GM21447 (cell line): ENCODE data around the gene PCLO.
"Not testable (repeated sequence)": the region's sequence is repeated elsewhere in the genome, so short reads cannot be mapped to it uniquely, and the experiment has no call there.

Experiments used
- ATAC-seq: cut with Tn5 transposase; IDR thresholded peaks from one replicate; pipeline ENCODE4 v1.9.1; 2021; ENCODE audit not compliant: unreplicated experiment

The PCLO gene

GRCh38 chr7:83130623-83131545 is 31.8 kb downstream of the PCLO start:
- ATAC-seq: no peak

- no peak for ATAC-seq
These were observed 32.5 kb downstream of the PCLO start for GRCh38 chr7:83130191-83130590.

GRCh38 chr7:83119494-83119893 is 43.2 kb downstream of the PCLO start:
- no peak for ATAC-seq

- ATAC-seq: no peak
These were observed 43.7 kb downstream of the PCLO start for GRCh38 chr7:83119026-83119382.

GRCh38 chr7:83118347-83119025 is 44.2 kb downstream of the PCLO start:
- ATAC-seq: no peak

DNA sequence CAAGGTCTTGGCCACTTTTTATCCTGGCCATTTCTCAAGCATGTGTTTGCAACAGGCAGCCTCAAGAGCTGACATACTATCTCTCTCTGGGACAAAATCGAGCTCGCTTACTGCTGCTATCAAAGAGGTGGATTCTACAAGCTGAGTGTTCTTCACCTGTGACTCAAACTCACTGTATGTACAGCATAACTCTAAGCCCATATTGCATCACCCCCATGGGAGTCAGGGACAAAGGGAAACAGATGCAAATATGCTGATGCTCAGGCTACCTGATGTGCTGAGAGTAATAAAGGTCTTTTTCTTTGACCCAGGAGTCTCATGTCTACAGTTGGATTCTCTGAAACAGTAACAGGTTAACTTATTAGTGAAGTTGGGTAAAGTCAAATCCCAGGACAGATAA is 45.2 kb downstream of the PCLO start:
- ATAC-seq: no peak

GRCh38 chr7:83111391-83111790 is 51.3 kb downstream of the PCLO start:
- ATAC-seq: no peak

GRCh38 chr7:83109352-83109751 is 53.3 kb downstream of the PCLO start:
- ATAC-seq: no peak

- no peak for ATAC-seq
These were observed 56.7 kb downstream of the PCLO start for GRCh38 chr7:83105948-83106347.

DNA sequence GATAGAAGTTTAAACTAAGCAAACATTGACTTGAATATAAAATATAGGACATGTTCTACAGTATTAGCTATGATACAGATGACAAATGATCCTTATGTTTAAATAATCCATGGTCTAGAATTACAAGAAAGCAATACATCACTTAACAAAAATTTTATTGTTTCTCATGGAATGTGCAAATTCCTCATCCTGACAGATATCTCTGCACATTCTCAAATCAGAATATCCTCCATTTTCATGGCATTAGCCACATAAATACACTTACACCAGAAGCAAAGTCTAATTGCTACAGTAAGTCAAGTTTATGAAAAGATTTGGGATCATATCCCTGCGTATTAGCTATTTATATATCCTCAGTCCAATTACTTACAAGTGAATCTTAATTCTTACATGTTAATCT is 57.6 kb downstream of the PCLO start:
- ATAC-seq: no peak

- no peak for ATAC-seq
These were observed 61.2 kb downstream of the PCLO start for GRCh38 chr7:83101530-83101929.

GRCh38 chr7:83096065-83096580 is 66.6 kb downstream of the PCLO start:
- no peak for ATAC-seq

DNA sequence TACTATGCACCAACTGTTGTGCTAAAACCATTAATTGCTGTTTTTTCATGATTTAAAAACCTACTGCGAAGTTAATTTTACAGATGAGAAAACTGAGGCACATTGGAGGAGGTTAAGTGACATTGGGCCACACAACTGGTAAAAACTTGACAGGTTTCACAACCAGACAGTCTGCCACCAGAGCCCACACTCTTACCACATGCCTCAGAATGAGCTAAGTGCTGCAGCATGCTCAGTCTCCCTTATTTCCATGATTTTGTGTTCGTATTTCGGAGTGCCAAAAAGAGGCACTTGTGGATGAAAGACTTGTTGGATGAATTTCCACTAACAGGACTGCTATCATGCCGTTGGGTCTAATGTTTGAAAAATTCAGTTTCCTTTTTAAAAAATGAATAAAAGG is 77.4 kb downstream of the PCLO start:
- ATAC-seq: no peak

DNA sequence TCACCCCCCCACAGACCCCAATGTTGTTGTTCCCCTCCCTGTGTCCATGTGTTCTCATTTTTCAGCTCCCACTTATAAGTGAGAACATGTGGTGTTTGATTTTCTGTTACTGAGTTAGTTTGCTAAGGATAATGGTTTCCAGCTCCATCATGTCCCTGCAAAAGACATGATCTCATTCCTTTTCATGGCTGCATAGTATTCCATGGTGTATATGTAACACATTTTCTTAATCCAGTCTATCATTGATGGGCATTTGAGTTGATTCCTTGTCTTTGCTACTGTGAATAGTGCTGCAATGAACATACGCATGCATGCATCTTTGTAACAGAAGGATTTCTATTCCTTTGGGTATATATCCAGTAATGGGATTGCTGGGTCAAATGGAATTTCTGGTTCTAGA is 82.8 kb downstream of the PCLO start:
- not testable (repeated sequence) for ATAC-seq

GRCh38 chr7:83077328-83077727 is 85.4 kb downstream of the PCLO start:
- no peak for ATAC-seq

GRCh38 chr7:83072576-83073517 is 89.8 kb downstream of the PCLO start:
- ATAC-seq: no peak

GRCh38 chr7:83065714-83066113 is 97.0 kb downstream of the PCLO start:
- no peak for ATAC-seq

DNA sequence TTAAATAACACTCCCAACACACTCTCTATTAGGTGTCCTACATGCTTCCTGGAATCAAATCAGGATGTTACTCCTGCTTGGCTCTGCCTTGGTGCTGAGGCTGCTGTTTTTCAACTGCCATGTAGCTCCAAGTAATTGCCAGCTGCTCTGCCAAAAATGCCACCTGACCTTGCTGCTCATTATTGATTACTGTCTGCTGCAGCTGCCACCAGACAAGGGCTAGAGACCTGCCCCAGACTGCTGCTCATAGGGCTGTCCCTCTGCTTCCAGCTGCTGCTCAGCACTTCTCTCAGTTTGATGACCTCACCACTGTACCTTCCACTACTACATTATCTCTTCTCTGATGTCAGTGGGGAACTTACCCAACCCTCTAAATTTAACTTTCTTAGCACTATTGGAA is 102.5 kb downstream of the PCLO start:
- no peak for ATAC-seq

DNA sequence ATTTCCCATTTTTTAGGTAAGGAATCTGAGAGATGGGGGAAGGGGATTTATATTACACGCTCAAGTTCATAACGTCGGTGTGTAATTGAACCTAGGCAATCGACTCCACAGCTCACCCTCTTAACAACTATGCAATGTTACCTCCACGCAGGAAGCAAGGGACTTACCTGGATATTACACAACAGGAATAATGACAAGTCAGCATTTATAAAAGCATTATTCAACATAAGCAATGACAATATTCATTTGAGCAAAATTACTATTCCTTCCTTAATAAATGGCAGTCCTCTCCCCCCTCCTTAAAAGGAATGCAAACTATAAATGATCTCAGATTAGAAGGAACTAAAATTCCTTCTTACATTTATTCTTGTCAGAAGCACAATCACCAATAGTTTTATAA is 104.0 kb downstream of the PCLO start:
- ATAC-seq: no peak

DNA sequence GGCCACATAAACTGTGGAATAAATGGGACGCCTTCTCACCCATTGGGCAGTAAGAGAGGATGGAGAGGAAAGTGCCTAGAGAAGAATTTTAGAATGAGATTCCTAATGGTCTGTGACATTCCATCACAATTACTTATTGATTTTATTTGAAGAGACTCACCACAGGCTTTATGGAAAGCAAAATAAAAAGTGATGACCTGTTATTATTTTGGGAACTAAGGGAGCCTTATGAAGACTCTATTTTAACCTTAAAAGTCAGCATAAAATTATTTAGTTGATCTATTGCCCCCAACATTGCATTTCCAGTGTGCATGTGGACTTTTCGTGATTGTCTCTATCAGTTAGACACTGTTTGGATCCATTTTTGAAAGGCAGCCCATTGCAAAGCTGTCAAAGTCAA is 107.5 kb downstream of the PCLO start:
- no peak for ATAC-seq

GRCh38 chr7:83054472-83054871 is 108.2 kb downstream of the PCLO start:
- no peak for ATAC-seq
